Fibroblast of lung (primary cell): ENCODE results near the gene SLC9A5. TPM values are rescaled to one million over a fixed set of nuclear protein-coding genes. Genes with fewer than 3 reads are reported as not detected.

Experiments used
- DNase-seq, 2 donors: peaks; one replicate each; pipeline versions ENCODE4 v3.0.0 to v3.0.0-alpha.2; 2010; ENCODE audit warnings: low read depth in 2 of 2
- H2AFZ ChIP-seq: 2 replicates; pipeline ENCODE4 v1.5.1; 2012; ENCODE audit warnings: low read length, control low read depth, inconsistent platforms
- H3K27ac ChIP-seq: 2 replicates; pipeline ENCODE4 v1.5.1; 2011; ENCODE audit warnings: low read length, control low read depth; ENCODE audit not compliant: insufficient read depth
- H3K27me3 ChIP-seq: 2 replicates; pipeline ENCODE4 v1.5.1; 2011; ENCODE audit warnings: mild to moderate bottlenecking, low read length; ENCODE audit not compliant: control insufficient read depth, insufficient read depth
- H3K36me3 ChIP-seq: 2 replicates; pipeline ENCODE4 v1.5.1; 2011; ENCODE audit warnings: low read length; ENCODE audit not compliant: control insufficient read depth, insufficient read depth
- H3K4me1 ChIP-seq: 2 replicates; pipeline ENCODE4 v1.5.1; 2011; ENCODE audit warnings: low read length; ENCODE audit not compliant: control insufficient read depth, insufficient read depth; ENCODE audit errors: extremely low read depth
- H3K4me2 ChIP-seq: 2 replicates; pipeline ENCODE4 v1.5.1; 2011; ENCODE audit warnings: low read length, control low read depth; ENCODE audit not compliant: insufficient read depth; ENCODE audit errors: extremely low read depth
- H3K4me3 ChIP-seq, 4 experiments: fragments of 200-600 bp in 1 of 4; sonication (generic) in 1 of 4; replicated peaks in 1 of 4; 2 replicates each; pipeline ENCODE4 v1.5.1; 2011 to 2016; ENCODE audit warnings: low read length in 4 of 4, low read depth in 3 of 4, mild to moderate bottlenecking in 3 of 4, control low read depth in 2 of 4, inconsistent platforms in 1 of 4, mixed read lengths in 1 of 4; ENCODE audit not compliant: insufficient read depth in 1 of 4; ENCODE audit errors: control extremely low read depth in 1 of 4
- H3K79me2 ChIP-seq: 2 replicates; pipeline ENCODE4 v1.5.1; 2012; ENCODE audit warnings: mild to moderate bottlenecking, low read length, inconsistent platforms; ENCODE audit not compliant: control insufficient read depth, insufficient read depth
- H3K9ac ChIP-seq: 2 replicates; pipeline ENCODE4 v1.5.1; 2011; ENCODE audit warnings: mild to moderate bottlenecking, low read length, control low read depth; ENCODE audit not compliant: insufficient read depth
- H3K9me3 ChIP-seq: 2 replicates; pipeline ENCODE4 v1.5.1; 2012; ENCODE audit warnings: low read depth, low read length; ENCODE audit not compliant: control insufficient read depth, insufficient read depth
- H4K20me1 ChIP-seq: 2 replicates; pipeline ENCODE4 v1.5.1; 2011; ENCODE audit warnings: low read length; ENCODE audit not compliant: control insufficient read depth, insufficient read depth; ENCODE audit errors: extremely low read depth
- CTCF ChIP-seq, 2 donors: IDR thresholded peaks in 1 of 2; conservative IDR thresholded peaks in 1 of 2; 1 replicate in 1 of 2; 2 replicates in 1 of 2; pipeline ENCODE4 v1.5.1; 2011 to 2012; ENCODE audit warnings: low read length in 2 of 2, control low read depth in 1 of 2, inconsistent platforms in 1 of 2, low read depth in 1 of 2, mild to moderate bottlenecking in 1 of 2
- EZH2 ChIP-seq: IDR thresholded peaks from 2 replicates; pipeline ENCODE4 v1.5.1; 2012; ENCODE audit warnings: low read length, control low read depth, mild to moderate bottlenecking; ENCODE audit errors: missing control alignments
- polyA plus RNA-seq, 2 donors: library from polyadenylated mRNA; depleted of rRNA in 1 of 2; stranded (reverse) in 1 of 2; unstranded in 1 of 2; fragments of >200 nt; gene quantifications; 2 replicates each; pipeline ENCODE4 v1.2.1, GENCODE V29; 2011 to 2012; ENCODE audit warnings: missing spikeins in 1 of 2
- total RNA-seq: library from RNA; depleted of rRNA; stranded (reverse); fragments of >200 nt; gene quantifications from 2 replicates; pipeline ENCODE4 v1.2.1, GENCODE V29; 2014

Gene SLC9A5
- total and polyA plus RNA-seq, 2 donors (not counting 1 experiment from before 2014, with no cell fraction given): 2.0 to 2.3 TPM

GRCh38 chr16:67305216-67306071 is 56.7 kb downstream of the SLC9A5 start:
- H3K79me2 ChIP-seq: no peaks in the 10 kb centered on the region
- no peak overlapping the region for H3K27ac ChIP-seq
- no peak overlapping the region for H3K4me3 ChIP-seq
- no peak for DNase-seq
- H3K4me1 ChIP-seq: no peaks in the 10 kb centered on the region
- no peaks in the 10 kb centered on the region for H3K9me3 ChIP-seq
- H3K27me3 ChIP-seq: no peaks in the 10 kb centered on the region
- H2AFZ ChIP-seq: no peak overlapping the region
- no peak overlapping the region for H3K9ac ChIP-seq
- H4K20me1 ChIP-seq: no peaks in the 10 kb centered on the region
- TF ChIP-seq EZH2 (no peak), CTCF (conservative IDR thresholded peaks at IDR 0.05 in 1 of 2, IDR thresholded peaks at IDR 0.05 in 1 of 2; ENCODE audit: low read depth in 1 of 2, low read length in 2 of 2) (no peak)
- H3K4me2 ChIP-seq: no peak overlapping the region
- no peaks in the 10 kb centered on the region for H3K36me3 ChIP-seq

GRCh38 chr16:67310561-67310960 is 61.8 kb downstream of the SLC9A5 start:
- Histone ChIP-seq H3K4me2 (no peak overlapping the region), H3K9ac (no peak overlapping the region), H3K9me3 (no peaks in the 10 kb centered on the region), H2AFZ (no peak overlapping the region), H3K27ac (no peak overlapping the region), H3K4me3 (no peak overlapping the region), H3K79me2 (no peaks in the 10 kb centered on the region), H4K20me1 (no peaks in the 10 kb centered on the region), H3K36me3 (no peaks in the 10 kb centered on the region), H3K27me3 (no peaks in the 10 kb centered on the region), H3K4me1 (peaks cover 15% of the 10 kb centered on the region)
- no peak for DNase-seq
- TF ChIP-seq CTCF (conservative IDR thresholded peaks at IDR 0.05 in 1 of 2, IDR thresholded peaks at IDR 0.05 in 1 of 2; ENCODE audit: low read depth in 1 of 2, low read length in 2 of 2): no peak

- Histone ChIP-seq H3K27ac (peak overlapping the region; percentile 87), H3K4me1 (peaks cover 15% of the 10 kb centered on the region), H3K27me3 (no peaks in the 10 kb centered on the region), H3K79me2 (no peaks in the 10 kb centered on the region), H3K4me2 (peak overlapping the region; percentile 17), H3K4me3 (no peak overlapping the region), H3K9me3 (no peaks in the 10 kb centered on the region), H3K36me3 (no peaks in the 10 kb centered on the region), H4K20me1 (no peaks in the 10 kb centered on the region), H3K9ac (peak overlapping the region; percentile 23), H2AFZ (no peak overlapping the region)
- peak; percentile 99 to 100 for DNase-seq
- TF ChIP-seq EZH2 (no peak), CTCF (conservative IDR thresholded peaks at IDR 0.05 in 1 of 2, IDR thresholded peaks at IDR 0.05 in 1 of 2; ENCODE audit: low read depth in 1 of 2, low read length in 2 of 2) (no peak)
These were observed 63.1 kb downstream of the SLC9A5 start for GRCh38 chr16:67311607-67312488.
